AG09319 (cell line): ENCODE data around the gene SCAPER.

Experiments
- DNase-seq: peaks from one replicate; pipeline ENCODE4 v3.0.0-alpha.2; 2010; ENCODE audit warnings: low read depth; ENCODE audit errors: extremely low read depth
- CTCF ChIP-seq: IDR thresholded peaks from 2 replicates; pipeline ENCODE4 v1.5.1; 2011; ENCODE audit warnings: low read depth, mild to moderate bottlenecking, inconsistent platforms, low read length, moderate library complexity

Gene SCAPER

GRCh38 chr15:76360416-76360815 lies 544.7 kb downstream of the SCAPER start:
- DNase-seq, result no peak
- no peak for TF ChIP-seq CTCF

- TF ChIP-seq CTCF, result no peak
- no peak for DNase-seq
These were observed 546.0 kb downstream of the SCAPER start for GRCh38 chr15:76359152-76359551.

GRCh38 chr15:76358453-76358852 lies 546.7 kb downstream of the SCAPER start:
- no peak for TF ChIP-seq CTCF
- no peak for DNase-seq

- TF ChIP-seq CTCF, result no peak
- DNase-seq, result no peak
These were observed 550.2 kb downstream of the SCAPER start for GRCh38 chr15:76354823-76355440.

GRCh38 chr15:76353903-76354302 lies 551.2 kb downstream of the SCAPER start:
- no peak for TF ChIP-seq CTCF
- no peak for DNase-seq

- TF ChIP-seq CTCF, result no peak
- DNase-seq, result no peak
These were observed 552.0 kb downstream of the SCAPER start for GRCh38 chr15:76353023-76353577.

- no peak for DNase-seq
- no peak for TF ChIP-seq CTCF
These were observed 555.7 kb downstream of the SCAPER start for GRCh38 chr15:76349301-76350070.
